Erythroblast (primary cell): ENCODE measurements around the gene HOXC10.

ENCODE experiments used
- GATA1 ChIP-seq: IDR thresholded peaks from 2 replicates; pipeline ENCODE4 v1.6.1; 2011; ENCODE audit warnings: low read depth, mild to moderate bottlenecking, control low read depth, low read length, moderate library complexity
- POLR2A ChIP-seq: IDR thresholded peaks from 2 replicates; pipeline ENCODE4 v1.6.1; 2011; ENCODE audit warnings: mild to moderate bottlenecking, low read length

DNA sequence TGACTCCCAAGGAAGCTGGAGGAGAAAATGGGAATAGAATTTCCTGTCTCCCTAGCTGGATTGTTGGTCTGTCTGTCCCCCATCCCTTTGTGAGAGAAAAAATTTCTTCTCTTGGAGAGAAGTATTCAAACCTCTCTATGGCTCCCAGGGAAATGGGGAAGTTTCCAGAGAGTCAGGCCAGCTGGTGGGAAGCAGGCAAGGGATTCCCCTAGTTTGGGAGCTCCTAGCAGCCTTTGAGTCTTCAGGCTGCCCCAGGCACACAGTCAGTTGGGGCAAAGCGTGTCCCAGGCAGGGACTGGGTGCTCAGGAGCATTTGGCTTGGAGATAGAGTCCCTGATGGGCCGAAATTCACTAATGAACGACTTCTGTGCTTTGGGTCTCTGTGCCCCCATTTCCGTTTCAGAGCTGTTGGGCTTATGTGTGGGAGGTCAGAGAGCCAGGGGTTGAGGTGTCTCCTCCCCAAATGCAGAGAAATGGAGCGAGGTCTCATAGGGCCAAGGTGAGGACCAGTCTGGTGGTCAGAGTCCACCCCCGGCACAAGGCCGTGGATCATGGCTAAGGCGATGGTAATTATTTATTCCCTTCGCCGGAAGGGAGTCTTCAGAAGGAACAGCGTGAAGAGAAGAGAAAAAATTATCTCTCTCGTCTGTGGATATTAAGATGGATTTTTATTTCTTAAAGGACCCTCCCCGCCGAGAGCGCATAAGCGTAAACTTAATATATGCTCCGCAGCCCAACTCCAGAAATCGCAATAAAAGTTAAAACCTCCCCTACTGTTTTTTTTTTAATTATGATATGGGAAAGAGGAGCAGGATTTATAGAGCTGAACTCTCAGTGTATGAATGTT lies 8.4 kb downstream of the HOXC10 start:
- TF ChIP-seq POLR2A (no peak), GATA1 (no peak)
